ENCODE results near the gene PML. TPM values are rescaled to one million over a fixed set of nuclear protein-coding genes. Genes with fewer than 3 reads are reported as not detected.

Gene PML
- polyA plus RNA-seq, 1 of the 3 experiments (the other 2 are of a cell fraction) = 18.4 TPM

DNA sequence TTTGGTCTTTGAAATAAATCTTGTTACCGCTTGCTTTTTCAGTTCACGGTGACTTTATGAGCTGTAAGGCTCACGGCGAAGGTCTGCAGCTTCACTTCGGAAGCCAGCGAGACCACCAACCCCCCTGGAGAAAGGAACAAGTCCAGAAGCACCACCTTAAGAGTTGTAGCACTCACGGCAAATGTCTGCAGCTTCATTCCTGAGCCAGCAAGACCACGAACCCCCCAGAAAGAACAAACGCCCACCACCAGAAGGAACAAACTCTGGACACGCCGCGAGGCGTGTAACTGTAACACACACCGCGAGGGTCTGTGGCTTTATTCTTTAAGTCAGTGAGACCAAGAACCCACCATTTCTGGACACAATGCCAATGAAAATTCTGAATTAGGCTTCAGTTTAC lies 59.0 kb downstream of the PML start:
- H3K4me3 ChIP-seq (ENCODE audit: low read depth in 2 of 2, low read length in 1 of 2) = no peak overlapping the region
- H3K9me2 ChIP-seq = no peaks in the 10 kb centered on the region
- H3K9ac ChIP-seq = no peak overlapping the region
- H4K20me1 ChIP-seq (ENCODE audit: insufficient read depth) = no peaks in the 10 kb centered on the region
- H3K4me1 ChIP-seq (ENCODE audit: control insufficient read depth in 1 of 2, insufficient read depth in 2 of 2, low read depth in 1 of 2, low read length in 1 of 2) = peaks cover 15 to 18% of the 10 kb centered on the region in 2 experiments; a peak in 3 of 4 replicates
- no peaks in the 10 kb centered on the region for H3K9me3 ChIP-seq
- H3F3A ChIP-seq (replicated peaks; ENCODE audit: insufficient read depth) = peaks cover 13% of the 10 kb centered on the region
- no peak overlapping the region; the same call in 1 of the 2 replicates for H2AFZ ChIP-seq (ENCODE audit: low read depth)
- no peaks in the 10 kb centered on the region for H3K36me3 ChIP-seq (replicated peaks in 1 of 2; ENCODE audit: control insufficient read depth in 1 of 2, insufficient read depth in 2 of 2, low read length in 1 of 2)
- no peak for DNase-seq
- WGBS (ENCODE audit: low lambda C conversion rate) = 85% methylated on average over 14 of the region's 15 CpGs
- H3K79me2 ChIP-seq (ENCODE audit: insufficient read depth) = no peaks in the 10 kb centered on the region
- ChIA-PET POLR2A (no interaction called here), CTCF (interaction anchor here (0.6 to 15.7 kb wide), 22 partner anchors 9 to 1244 kb away, joined by 3 to 339 read pairs (median 4); no protein-coding TSS in a partner anchor)
- H3K27me3 ChIP-seq (ENCODE audit: insufficient read depth) = no peaks in the 10 kb centered on the region
- peak overlapping the region in 1 of 2 experiments; percentile 35; a peak in 2 of 4 replicates for H3K27ac ChIP-seq (ENCODE audit: low read depth in 2 of 2, low read length in 1 of 2)
- no peak for TF ChIP-seq EP300 (IDR thresholded peaks at IDR 0.05; ENCODE audit: borderline replicate concordance in 1 of 2, low read depth in 1 of 2, low read length in 1 of 2)
- no peak for TF ChIP-seq TAF1 (IDR thresholded peaks at IDR 0.05; ENCODE audit: borderline replicate concordance, low read depth, low read length)
- no peak for TF ChIP-seq POLR2AphosphoS5 (IDR thresholded peaks at IDR 0.05; ENCODE audit: low read depth, low read length)
- TF ChIP-seq, protein P1, sequence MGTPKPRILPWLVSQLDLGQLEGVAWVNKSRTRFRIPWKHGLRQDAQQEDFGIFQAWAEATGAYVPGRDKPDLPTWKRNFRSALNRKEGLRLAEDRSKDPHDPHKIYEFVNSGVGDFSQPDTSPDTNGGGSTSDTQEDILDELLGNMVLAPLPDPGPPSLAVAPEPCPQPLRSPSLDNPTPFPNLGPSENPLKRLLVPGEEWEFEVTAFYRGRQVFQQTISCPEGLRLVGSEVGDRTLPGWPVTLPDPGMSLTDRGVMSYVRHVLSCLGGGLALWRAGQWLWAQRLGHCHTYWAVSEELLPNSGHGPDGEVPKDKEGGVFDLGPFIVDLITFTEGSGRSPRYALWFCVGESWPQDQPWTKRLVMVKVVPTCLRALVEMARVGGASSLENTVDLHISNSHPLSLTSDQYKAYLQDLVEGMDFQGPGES (IDR thresholded peaks at IDR 0.05; ENCODE audit: low read depth, low read length) = no peak
- no peak for TF ChIP-seq YY1 (IDR thresholded peaks at IDR 0.05; ENCODE audit: low read depth)
- TF ChIP-seq NFIC (IDR thresholded peaks at IDR 0.05; ENCODE audit: borderline replicate concordance) = no peak
- TF ChIP-seq RAD21 (IDR thresholded peaks at IDR 0.05; ENCODE audit: low read length) = no peak
- TF ChIP-seq SMC3 (IDR thresholded peaks at IDR 0.05; ENCODE audit: low read depth, low read length) = no peak
- no peak for TF ChIP-seq FOXM1 (IDR thresholded peaks at IDR 0.05; ENCODE audit: low read depth)
- TF ChIP-seq GABPA (IDR thresholded peaks at IDR 0.05; ENCODE audit: low read depth) = no peak
- no peak for TF ChIP-seq CTCF (IDR thresholded peaks at IDR 0.05)
- TF ChIP-seq ZBTB33 (IDR thresholded peaks at IDR 0.05; ENCODE audit: borderline replicate concordance, low read depth) = no peak
- no peak for TF ChIP-seq MEF2A (IDR thresholded peaks at IDR 0.05; ENCODE audit: borderline replicate concordance, low read depth)
- TF ChIP-seq EZH2phosphoT487 (IDR thresholded peaks at IDR 0.05; ENCODE audit: borderline replicate concordance, low read depth) = no peak
- 0 out of 2 replicates have a peak overlapping the region, but pooled peaks have one; percentile 22 for H3K4me2 ChIP-seq
